ENCODE data around the gene SUCNR1.
"Not testable (repeated sequence)": the region's sequence is repeated elsewhere in the genome, so short reads cannot be mapped to it uniquely, and the experiment has no call there.

SUCNR1 gene

DNA sequence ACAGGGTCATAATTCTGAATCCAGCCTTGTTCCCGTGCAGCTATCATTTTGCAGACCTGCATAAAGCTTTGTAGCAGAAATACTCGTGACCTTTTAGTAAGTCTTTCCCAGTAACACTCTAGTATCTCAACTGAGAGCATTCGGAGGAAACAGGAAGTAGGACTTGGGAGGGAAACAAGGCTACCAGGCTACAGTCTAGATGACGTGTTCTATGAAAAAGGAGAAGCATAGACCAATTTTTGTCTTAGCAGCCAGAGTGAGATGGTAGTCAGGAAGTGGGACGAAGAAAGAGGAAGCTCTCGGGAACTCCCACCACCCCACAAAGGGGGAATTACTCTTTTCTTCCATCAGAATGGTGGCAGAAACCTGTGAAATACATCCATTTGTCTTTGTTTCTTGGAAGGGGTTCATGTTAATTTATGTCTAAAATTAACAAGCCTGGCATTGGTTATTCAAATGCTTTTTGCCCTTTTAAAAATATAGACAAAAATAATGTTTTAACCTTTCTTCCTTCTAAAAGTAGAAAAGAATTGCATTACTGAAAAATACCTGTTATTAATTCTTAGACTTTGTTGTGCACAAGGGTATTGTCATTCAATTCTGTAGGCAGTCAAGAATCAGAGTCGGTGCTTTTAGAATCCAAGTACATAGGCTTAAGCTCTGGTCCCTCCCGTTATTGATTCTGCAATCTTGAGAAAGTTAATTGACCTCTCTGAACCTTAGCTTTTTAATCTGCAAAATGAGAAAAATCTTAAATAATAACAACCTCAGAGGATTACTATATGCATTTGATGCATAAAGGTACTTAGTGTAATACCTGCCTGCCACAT, 1.6 kb upstream of the SUCNR1 start:
- DNase-seq = no peak

DNA sequence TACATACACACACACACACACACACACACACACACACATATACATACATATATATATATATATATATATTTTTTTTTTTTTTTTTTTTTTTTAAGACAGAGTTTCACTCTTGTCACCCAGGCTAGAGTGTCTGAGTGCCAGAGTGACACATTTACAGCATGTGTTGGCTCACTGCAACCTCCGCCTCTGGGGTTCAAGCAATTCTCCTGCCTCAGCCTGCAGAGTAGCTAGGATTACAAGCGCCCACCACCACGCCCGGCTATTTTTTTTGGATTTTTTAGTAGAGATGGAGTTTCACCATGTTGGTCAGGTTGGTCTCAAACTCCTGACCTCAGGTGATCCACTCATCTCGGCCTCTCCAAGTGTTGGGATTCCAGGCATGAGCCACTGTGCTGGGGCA, 636 bp downstream of the SUCNR1 start:
- not testable (repeated sequence) for DNase-seq

DNA sequence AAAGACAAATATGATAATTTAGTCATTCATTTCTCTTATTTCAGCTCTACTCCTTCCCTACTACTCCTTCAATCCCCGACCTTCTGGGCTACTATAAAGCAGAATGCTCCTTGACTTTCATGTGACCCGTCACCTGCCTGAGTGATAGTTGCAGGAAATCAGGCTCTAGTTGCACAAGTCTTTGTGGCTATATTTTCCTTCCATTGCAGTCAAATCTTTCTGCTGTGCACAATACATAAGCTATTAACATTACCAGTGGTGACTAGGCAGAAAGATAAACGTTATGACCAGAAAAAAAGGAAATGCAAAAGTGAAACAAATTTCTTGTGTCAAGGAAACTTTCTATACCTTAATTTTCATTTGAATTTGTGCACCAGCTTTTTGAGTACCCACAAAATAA, 2.3 kb downstream of the SUCNR1 start:
- no peak for DNase-seq

DNA sequence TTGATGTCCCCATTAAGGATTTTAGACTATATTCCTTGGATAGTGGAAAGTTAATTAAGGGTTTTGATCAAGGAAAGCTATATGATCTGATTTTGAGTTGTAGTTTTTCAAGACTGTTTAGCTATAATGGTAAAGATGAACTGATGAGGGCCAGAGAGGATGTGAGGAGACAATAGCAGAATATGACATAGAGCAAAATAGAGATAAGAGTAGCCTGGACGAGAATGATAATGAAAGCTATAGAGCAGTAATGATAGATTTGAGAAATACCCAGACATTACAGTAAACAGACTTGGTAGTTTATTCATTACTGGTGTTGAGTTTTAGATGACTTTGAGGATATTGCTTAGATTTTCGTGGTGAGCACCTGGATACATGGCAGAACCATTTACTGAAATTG, 3.8 kb downstream of the SUCNR1 start:
- DNase-seq = no peak

DNA sequence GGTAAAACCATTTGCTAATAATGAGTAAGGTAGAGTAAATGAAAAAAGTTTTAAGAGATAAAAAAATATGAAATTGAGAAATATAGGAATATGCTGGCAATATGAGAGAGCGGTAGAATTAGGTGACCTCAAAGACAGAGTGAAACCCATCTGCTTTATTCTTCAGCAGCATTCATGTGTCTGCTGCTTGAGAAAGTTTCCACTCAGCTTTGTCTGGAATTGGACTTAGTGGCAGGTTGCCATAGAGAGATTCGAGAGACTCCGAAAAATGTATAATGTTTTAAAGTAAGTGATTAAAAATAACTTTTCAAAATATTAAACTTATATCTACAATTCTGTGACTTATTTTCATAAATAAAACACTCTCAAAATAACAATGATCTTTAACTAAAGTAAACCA, 5.0 kb downstream of the SUCNR1 start:
- DNase-seq = no peak

DNA sequence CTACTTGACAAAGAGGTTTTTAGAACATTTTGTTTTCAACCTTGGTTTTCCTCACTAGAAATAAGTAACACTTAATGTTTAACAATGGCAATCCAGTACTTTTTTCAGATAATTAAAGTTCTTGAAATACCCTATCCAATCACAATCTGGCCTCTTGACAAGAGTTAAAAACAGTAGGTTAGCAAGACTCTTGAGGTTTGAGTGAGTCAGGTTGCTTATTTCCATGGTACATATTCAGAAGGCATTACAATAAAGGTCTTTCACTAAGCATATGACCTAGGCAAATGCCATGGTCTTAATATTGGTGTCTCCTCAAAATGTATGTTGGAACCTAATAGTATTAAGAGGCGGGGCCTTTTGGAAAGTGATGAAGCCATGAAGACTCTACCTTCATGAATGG, 5.6 kb downstream of the SUCNR1 start:
- no peak for DNase-seq

DNA sequence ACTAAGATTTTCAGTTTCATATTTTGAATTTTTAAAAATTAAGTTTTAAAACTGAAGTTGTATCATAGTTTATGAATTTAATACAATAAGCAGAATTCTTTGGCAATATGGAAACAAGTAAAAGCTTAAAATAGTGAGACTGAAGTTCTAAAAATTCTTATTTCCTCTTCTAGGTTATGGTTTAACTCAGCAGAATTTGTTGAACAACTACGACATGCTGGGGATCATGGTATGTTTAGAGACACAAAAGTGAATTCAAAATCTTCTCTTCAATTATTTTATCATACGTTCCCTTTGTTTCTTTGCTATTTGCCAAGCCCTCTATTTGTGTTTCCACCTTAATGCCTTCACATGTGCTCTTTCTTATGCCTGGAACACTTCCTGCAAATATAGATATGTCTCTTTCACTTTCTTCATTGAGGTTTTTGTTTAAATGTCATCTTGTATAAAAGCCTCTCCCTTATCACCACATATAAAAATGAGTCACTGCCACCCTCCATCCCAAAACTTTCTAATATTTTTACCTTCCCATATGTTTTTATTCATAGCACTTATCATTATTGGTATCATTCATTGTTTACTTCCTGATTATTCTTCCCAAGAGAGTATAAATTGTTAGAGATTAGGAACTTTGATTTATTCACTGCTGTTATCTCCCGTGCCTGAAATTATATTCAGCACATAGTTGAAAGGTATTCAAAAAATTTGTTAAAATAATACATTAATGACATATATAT, 6.4 kb downstream of the SUCNR1 start:
- no peak for DNase-seq

DNA sequence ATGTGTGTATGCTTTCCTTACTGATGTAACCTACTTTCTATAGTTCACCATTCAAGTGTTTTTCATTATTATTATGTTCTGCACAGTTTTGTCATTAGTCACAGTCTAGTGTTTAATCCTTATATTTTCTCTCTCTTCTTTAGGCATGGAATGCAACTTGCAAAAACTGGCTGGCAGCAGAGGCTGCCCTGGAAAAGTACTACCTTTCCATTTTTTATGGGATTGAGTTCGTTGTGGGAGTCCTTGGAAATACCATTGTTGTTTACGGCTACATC, 6.9 kb downstream of the SUCNR1 start:
- no peak for DNase-seq

DNA sequence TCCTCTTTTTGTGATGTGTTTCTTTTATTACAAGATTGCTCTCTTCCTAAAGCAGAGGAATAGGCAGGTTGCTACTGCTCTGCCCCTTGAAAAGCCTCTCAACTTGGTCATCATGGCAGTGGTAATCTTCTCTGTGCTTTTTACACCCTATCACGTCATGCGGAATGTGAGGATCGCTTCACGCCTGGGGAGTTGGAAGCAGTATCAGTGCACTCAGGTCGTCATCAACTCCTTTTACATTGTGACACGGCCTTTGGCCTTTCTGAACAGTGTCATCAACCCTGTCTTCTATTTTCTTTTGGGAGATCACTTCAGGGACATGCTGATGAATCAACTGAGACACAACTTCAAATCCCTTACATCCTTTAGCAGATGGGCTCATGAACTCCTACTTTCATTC, 7.7 kb downstream of the SUCNR1 start:
- no peak for DNase-seq

DNA sequence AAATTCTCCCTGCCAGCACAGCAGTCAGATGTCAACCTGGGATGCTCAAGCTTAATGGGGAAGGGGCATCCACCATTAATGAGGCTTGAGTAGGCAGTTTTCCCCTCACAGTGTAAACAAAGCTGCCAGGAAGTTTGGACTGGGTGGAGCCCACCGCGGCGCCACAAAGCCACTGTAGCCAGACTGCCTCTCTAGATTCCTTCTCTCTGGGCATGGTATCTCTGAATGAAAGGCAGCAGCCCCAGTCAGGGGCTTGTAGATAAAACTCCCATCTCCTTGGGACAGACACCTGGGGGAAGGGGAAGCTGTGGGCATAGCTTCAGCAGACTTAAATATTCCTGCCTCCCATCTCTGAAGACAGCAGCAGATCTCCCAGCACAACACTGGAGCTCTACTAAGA, 12.0 kb downstream of the SUCNR1 start:
- DNase-seq = not testable (repeated sequence)

DNA sequence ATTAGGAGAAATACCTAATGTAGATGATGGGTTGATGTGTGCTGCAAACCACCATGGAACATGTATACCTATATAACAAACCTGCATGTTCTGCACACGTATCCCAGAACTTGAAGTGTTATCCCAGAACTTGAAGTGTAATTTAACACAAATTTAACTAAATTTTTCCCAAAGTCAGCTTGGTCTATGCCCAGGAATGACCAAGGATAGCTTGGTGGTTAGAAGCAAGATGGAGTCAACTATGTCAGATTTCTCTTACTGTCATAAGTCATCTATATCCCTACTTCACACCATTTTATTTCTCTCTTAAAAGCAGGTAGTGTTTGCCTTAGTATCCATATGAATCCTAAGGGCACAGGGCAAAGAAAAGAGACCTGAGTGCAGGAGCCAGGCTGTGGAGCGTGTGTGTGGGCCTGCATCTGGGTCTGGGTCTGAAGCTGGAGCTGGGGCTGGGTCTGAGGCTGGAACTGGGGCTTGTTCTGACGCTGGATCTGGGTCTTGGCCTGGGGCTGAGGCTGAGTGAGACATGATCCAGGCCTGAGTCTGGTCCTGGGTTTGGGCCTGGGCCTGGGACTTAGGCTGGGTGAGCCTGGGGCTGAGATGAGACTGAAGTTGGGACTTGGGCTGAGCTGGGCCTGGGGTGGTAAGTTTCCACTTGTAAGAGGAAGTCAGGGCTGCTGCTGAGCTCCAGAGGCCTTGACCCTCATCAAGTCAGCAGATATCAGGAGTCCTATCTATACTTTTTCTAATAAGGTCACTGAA, 14.2 kb downstream of the SUCNR1 start:
- not testable (repeated sequence) for DNase-seq

DNA sequence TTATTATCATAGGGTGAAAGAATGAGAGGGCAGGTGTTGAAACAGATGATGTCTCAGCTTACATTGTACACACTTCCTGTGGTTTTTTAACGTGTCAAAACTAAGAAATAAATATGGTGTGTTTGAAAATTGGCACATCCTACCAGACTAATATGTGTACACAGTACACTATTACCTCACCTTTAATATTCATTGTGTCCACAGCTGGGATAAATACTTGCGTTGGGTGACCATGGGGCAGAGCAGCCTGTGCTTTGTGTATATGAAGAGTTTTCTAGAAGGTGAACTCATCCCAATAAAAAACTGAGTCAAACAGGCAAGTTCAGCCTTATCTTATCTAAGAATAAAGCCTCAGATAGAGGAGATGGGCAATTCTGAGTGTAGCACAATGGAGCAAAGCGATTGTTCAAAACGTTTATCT, 17.3 kb downstream of the SUCNR1 start:
- no peak for DNase-seq

DNA sequence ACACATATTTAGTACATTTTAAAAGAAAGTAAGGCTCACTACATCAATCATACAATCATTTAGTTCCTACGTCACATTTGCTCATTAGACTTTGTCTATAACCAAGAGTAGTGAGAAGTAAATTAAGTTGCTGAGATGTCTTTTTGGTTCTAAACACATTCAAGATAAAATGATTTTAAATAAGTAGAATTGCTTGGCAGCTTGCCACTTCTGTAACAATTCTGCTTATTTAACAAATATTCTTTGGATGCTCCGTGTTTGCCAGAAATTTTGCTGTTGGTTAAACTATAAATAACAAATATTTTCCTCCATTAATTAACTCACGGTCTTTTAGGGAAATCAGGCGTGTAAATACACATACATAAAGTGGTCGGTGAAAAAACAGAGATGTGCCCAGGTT, 18.3 kb downstream of the SUCNR1 start:
- no peak for DNase-seq

DNA sequence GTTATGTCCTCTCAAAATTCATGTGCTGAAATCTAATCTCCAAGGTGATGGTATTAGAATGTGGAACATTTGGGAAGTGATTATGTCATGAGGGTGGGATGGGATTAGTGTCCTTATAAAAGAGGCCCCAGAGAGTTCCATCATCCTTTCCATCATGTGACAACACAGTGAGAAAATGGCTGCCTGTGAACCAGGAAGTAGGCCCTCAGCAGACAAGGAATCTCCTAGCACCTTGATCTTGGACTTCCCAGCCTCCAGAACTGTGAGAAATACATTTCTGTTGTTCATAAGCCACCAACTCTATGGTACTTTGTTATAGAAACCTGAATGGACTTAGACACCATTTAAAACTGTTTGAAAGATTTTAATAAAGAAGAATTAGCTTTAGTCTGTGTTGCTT, 20.8 kb downstream of the SUCNR1 start:
- DNase-seq = no peak

DNA sequence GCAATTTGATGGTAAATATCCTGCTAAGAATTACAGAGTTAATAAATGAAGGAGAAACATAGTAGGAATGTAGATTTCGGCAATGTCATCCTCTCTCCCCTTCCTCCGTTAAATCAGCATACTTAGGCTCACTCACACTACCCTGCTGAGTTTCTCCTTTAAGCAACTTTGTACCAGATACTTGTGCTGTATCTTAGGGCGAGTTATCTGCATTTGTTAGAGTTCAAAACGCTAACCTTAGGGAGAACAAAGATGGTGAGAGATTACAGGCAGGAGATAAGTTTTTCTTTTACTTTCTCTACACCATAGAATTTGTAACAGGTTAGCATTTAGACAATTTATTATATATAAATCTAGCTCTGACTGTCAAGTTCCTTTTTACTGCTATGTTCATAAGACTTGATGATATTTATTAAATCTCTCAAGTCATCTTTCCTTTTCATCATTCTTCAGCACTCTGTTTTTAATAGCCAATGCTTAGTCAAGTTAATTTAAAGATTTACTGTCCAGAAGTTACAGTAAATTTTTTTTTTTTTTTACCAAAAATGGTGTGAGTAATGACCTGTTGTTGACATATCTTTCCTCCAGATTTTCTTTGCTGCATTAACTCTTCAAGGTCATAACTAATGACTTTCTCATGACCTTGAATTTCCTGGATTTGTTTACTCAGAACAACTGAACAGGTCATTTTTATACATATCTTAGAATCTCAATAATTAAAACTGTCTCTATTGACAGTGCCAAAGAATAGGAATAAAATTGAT, 22.2 kb downstream of the SUCNR1 start:
- DNase-seq = no peak

DNA sequence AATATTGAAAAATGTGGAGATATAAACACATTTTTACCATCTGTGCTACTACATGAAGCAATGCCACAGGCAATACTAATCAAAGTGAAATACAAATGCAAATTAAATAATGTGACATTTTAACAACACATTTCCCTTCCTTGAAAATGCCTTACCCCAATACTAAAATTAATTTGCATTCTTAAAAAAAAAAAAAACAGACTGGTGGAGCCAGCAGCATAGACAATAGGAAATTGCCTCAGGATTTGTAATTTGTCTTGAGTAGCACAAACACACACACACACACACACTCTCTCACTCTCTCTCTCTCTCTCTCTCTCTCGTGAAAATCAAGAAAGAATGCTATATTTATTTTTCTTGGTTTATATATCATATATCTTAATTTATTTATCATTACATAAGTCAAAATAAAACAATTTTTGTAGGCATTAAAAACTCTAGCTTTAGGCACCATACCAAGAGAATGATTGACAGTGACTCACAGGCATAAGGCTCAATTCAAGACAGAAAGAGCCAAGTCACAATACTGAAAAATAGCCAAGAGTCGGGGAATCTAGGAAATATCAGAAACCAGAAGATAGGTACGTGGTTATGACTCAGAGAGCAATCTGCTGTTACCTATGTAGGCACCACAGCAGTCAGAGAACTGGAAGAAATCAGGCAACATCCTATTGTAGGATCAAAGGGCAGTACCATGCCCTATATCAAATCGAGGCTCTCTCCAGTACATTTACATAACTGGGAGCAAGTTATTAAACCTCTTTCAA, 23.0 kb downstream of the SUCNR1 start:
- no peak for DNase-seq

DNA sequence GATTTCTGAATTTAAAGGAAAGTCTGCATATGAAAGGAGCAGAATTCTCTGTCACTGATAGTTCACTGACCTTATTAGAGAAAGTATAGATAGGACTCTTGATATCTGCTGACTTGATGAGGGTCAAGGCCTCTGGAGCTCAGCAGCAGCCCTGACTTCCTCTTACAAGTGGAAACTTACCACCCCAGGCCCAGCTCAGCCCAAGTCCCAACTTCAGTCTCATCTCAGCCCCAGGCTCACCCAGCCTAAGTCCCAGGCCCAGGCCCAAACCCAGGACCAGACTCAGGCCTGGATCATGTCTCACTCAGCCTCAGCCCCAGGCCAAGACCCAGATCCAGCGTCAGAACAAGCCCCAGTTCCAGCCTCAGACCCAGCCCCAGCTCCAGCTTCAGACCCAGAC, 24.7 kb downstream of the SUCNR1 start:
- not testable (repeated sequence) for DNase-seq

DNA sequence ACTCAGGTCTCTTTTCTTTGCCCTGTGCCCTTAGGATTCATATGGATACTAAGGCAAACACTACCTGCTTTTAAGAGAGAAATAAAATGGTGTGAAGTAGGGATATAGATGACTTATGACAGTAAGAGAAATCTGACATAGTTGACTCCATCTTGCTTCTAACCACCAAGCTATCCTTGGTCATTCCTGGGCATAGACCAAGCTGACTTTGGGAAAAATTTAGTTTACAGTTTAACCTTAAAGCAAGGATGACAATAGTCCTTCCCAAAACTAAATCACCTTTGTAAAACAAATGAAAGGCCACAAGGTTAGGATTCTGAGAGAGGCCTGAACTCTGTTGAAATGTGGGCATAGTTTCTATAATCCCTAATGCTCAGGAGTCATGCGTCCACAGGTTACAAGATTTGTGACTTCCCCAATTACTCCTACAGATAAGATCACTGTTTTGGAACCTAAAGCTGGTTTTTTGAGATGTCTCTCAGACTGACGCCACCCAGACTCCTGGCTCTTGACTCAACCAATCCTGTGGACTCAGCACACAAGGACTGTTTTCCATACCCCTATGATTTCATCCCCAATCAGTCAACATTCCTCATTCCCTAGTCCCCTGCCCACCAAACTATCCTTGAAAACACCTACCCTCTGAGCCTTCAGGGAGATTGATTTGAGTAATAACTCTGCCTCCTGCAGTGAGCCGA, 25.3 kb downstream of the SUCNR1 start:
- not testable (repeated sequence) for DNase-seq

DNA sequence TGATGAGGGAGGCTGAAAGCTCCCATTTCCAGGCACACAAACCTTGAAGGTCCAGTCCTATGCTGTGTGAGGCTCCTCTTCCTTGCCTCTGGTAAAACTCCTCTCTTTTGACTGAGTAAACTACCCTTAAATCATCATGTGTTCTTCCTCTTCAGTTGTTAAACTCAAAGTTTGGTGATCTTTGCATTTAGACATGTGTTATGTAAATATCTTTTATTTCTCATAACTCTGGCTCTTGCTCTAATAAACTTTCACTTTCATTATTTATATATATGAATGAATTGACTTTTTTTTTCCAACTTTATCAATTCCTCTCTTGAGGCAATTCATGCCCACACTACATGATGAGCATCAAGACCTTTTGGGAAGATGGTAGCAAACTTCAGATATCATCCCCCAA, 26.6 kb downstream of the SUCNR1 start:
- DNase-seq = no peak

DNA sequence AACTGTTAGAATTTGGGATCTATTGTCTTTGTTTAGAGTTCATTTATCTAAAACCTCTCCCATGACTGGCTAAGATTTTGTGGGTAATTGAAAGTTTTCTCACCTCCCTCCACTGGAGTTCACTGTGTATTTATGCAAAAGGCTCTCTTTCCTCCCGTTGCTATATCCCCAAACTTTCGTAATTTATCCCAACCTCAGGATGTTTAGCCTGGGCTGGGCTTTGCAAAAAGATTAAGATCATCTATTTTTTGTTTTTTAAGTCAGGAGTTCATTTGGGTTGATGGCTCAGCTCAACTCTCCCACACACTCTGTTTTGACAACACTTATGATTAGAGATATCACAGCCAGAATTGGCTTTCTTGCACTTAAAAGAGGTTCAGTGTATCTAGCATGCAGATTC, 27.0 kb downstream of the SUCNR1 start:
- DNase-seq = no peak

DNA sequence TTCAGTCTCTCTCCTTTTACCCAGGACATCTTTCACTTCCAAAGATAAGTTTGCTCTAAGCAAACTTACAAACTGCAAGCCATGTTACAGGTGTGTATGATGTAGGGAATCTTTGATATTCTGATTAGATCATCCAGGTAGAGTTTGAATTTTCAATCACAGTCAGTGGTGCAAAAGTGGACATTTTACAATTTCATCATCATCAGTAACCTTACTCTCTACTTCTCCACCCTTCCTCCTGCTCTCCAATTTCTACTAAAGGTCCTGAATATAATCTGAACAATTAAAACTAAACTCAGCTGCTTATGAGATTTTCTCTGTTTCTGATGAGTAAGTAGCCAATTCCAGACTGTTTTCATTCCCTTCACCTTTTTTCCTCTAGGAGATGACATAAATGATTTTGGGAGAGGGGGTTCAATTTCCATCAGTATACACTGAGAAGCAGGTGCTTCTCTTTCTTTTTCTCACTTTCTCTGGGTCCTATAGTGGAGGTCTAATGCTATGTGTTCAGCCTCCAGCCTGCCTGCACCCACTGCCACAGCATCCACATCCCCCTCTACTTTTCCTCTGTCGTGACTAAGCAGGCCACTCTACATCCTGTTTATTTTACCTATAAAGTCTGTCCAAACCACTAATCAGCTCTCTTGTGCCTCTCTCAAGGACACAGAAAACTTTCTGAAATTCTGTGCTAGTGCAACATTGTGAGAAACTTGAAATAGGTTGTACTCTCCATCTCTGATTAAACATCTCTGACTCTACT, 27.6 kb downstream of the SUCNR1 start:
- DNase-seq = no peak
